Hematopoietic multipotent progenitor cell treated with erythropoietin and hydrocortisone succinate and interleukin-3 and kit ligand, for 15 days (in vitro differentiated cells): ENCODE results near the gene CNTN4.

Experiments used
- DNase-seq: peaks from one replicate; pipeline ENCODE4 v3.0.0-alpha.2; 2015; ENCODE audit warnings: low spot score

Gene CNTN4

GRCh38 chr3:2266606-2267005, 167.9 kb downstream of the CNTN4 start:
- no peak for DNase-seq

- DNase-seq = no peak
Observed at GRCh38 chr3:2268779-2269178, 170.1 kb downstream of the CNTN4 start.

GRCh38 chr3:2274526-2274925, 175.9 kb downstream of the CNTN4 start:
- no peak for DNase-seq

- DNase-seq = no peak
Observed at GRCh38 chr3:2283818-2284217, 185.2 kb downstream of the CNTN4 start.

- no peak for DNase-seq
Observed at GRCh38 chr3:2300938-2301337, 202.3 kb downstream of the CNTN4 start.

GRCh38 chr3:2301361-2301760, 202.7 kb downstream of the CNTN4 start:
- no peak for DNase-seq

GRCh38 chr3:2303566-2303965, 204.9 kb downstream of the CNTN4 start:
- no peak for DNase-seq

GRCh38 chr3:2311022-2311421, 212.4 kb downstream of the CNTN4 start:
- DNase-seq = no peak

GRCh38 chr3:2317521-2317920, 218.9 kb downstream of the CNTN4 start:
- no peak for DNase-seq

GRCh38 chr3:2334921-2335320, 236.3 kb downstream of the CNTN4 start:
- DNase-seq = no peak

- DNase-seq = no peak
Observed at GRCh38 chr3:2343031-2343682, 244.5 kb downstream of the CNTN4 start.

- DNase-seq = no peak
Observed at GRCh38 chr3:2352134-2352762, 253.6 kb downstream of the CNTN4 start.

GRCh38 chr3:2354702-2355101, 256.0 kb downstream of the CNTN4 start:
- DNase-seq = no peak

GRCh38 chr3:2356298-2356950, 257.8 kb downstream of the CNTN4 start:
- no peak for DNase-seq

GRCh38 chr3:2360815-2361214, 262.1 kb downstream of the CNTN4 start:
- no peak for DNase-seq

- no peak for DNase-seq
Observed at GRCh38 chr3:2362122-2362521, 263.5 kb downstream of the CNTN4 start.

GRCh38 chr3:2363854-2364253, 265.2 kb downstream of the CNTN4 start:
- no peak for DNase-seq

- DNase-seq = no peak
Observed at GRCh38 chr3:2370317-2370716, 271.7 kb downstream of the CNTN4 start.

- DNase-seq = no peak
Observed at GRCh38 chr3:2372306-2372705, 273.6 kb downstream of the CNTN4 start.

GRCh38 chr3:2375376-2375775, 276.7 kb downstream of the CNTN4 start:
- DNase-seq = no peak

- no peak for DNase-seq
Observed at GRCh38 chr3:2377281-2377680, 278.6 kb downstream of the CNTN4 start.

- no peak for DNase-seq
Observed at GRCh38 chr3:2390926-2391532, 292.4 kb downstream of the CNTN4 start.

GRCh38 chr3:2391896-2392295, 293.2 kb downstream of the CNTN4 start:
- no peak for DNase-seq
